Caki2 (cell line): ENCODE measurements around the gene ARHGDIA. TPM values are rescaled to one million over a fixed set of nuclear protein-coding genes. Genes with fewer than 3 reads are reported as not detected.
A peak's percentile ranks its signal among the peaks of the same experiment; 100 is the strongest.

Experiments used
- DNase-seq: peaks from one replicate; pipeline ENCODE4 v3.0.0-alpha.2; 2015; ENCODE audit warnings: low read depth
- in situ Hi-C: cut with HindIII; loops from 2 replicates; pipeline ENCODE4 v1.10.0; 2016; ENCODE audit warnings: low sequenced_read_pairs, low pct_unique_long_range_greater_than_20kb, mixed read lengths
- total RNA-seq: library from RNA; depleted of rRNA; stranded (reverse); fragments of >200 nt; shearing (Covaris generic); gene quantifications from 2 replicates; pipeline ENCODE4 v1.2.3, GENCODE V29; 2014; ENCODE audit warnings: low replicate concordance

ARHGDIA gene
- total RNA-seq, 1 experiment from 2014 or later = 146 TPM

GRCh38 chr17:81868674-81869220 lies 2.4 kb downstream of the ARHGDIA start:
- in situ Hi-C loops = no loop called here
- DNase-seq = peak; percentile 79

GRCh38 chr17:81867991-81868673 lies 3.0 kb downstream of the ARHGDIA start:
- in situ Hi-C loops = no loop called here
- DNase-seq = peak; percentile 77

GRCh38 chr17:81867170-81867990 lies 3.8 kb downstream of the ARHGDIA start:
- DNase-seq = peak; percentile 56
- in situ Hi-C loops = no loop called here

GRCh38 chr17:81866440-81867169 lies 4.5 kb downstream of the ARHGDIA start:
- DNase-seq = no peak
- in situ Hi-C loops = no loop called here

- in situ Hi-C loops = no loop called here
- DNase-seq = no peak
Measured at GRCh38 chr17:81865733-81866439, 5.3 kb downstream of the ARHGDIA start.

GRCh38 chr17:81865358-81865732 lies 5.8 kb downstream of the ARHGDIA start:
- DNase-seq = no peak
- in situ Hi-C loops = no loop called here

GRCh38 chr17:81863833-81864768 lies 7.0 kb downstream of the ARHGDIA start:
- no peak for DNase-seq

GRCh38 chr17:81863123-81863675 lies 7.9 kb downstream of the ARHGDIA start:
- in situ Hi-C loops = no loop called here
- DNase-seq = no peak

More at GRCh38 chr17:81863833-81864768, 7.0 kb downstream of the ARHGDIA start:
- in situ Hi-C loops = no loop called here

- in situ Hi-C loops = no loop called here
Measured at GRCh38 chr17:81860756-81861568, 10.2 kb downstream of the ARHGDIA start.

GRCh38 chr17:81859906-81860755 lies 11.0 kb downstream of the ARHGDIA start, which contains the start of gene P4HB:
Gene P4HB, minus strand, starts transcription at chr17:81860535. Its CDS starts 64 bp downstream, at chr17:81860471.
- in situ Hi-C loops = no loop called here
- DNase-seq = no peak

More at GRCh38 chr17:81860756-81861568, 10.2 kb downstream of the ARHGDIA start:
- DNase-seq = peak; percentile 100

GRCh38 chr17:81858967-81859905 lies 11.9 kb downstream of the ARHGDIA start:
- in situ Hi-C loops = no loop called here
- DNase-seq = no peak

- in situ Hi-C loops = no loop called here
- no peak for DNase-seq
Measured at GRCh38 chr17:81858170-81858966, 12.8 kb downstream of the ARHGDIA start.

- no peak for DNase-seq
Measured at GRCh38 chr17:81854974-81855774, 16.0 kb downstream of the ARHGDIA start.

More at GRCh38 chr17:81854974-81855774, 16.0 kb downstream of the ARHGDIA start:
- in situ Hi-C loops = no loop called here
